ENCODE data around the gene MYH6. TPM values are rescaled to one million over a fixed set of nuclear protein-coding genes. Genes with fewer than 3 reads are reported as not detected.
A peak's percentile ranks its signal among the peaks of the same experiment; 100 is the strongest.
"Not testable (repeated sequence)": the region's sequence is repeated elsewhere in the genome, so short reads cannot be mapped to it uniquely, and the experiment has no call there.

MYH6 gene
- total RNA-seq, 1 donor from 2014 or later, result 4,934 TPM

GRCh38 chr14:23418021-23418420 lies 9.9 kb upstream of the MYH6 start:
- intact Hi-C loops (cut with DNase I), result no loop called here
- DNase-seq, result no peak
- ATAC-seq (ENCODE audit: poor library complexity), result no peak

GRCh38 chr14:23417269-23417668 lies 9.2 kb upstream of the MYH6 start:
- ATAC-seq (ENCODE audit: poor library complexity); intact Hi-C loops (cut with DNase I); DNase-seq: not testable (repeated sequence)

GRCh38 chr14:23416801-23417200 lies 8.7 kb upstream of the MYH6 start:
- ATAC-seq (ENCODE audit: poor library complexity) (no peak), DNase-seq (no peak)
- intact Hi-C loops (cut with DNase I), result no loop called here

GRCh38 chr14:23415821-23416778 lies 8.0 kb upstream of the MYH6 start:
- DNase-seq (peak; percentile 40), ATAC-seq (ENCODE audit: poor library complexity) (no peak)
- intact Hi-C loops (cut with DNase I), result no loop called here

GRCh38 chr14:23414906-23415820 lies 7.1 kb upstream of the MYH6 start:
- no peak for ATAC-seq (ENCODE audit: poor library complexity)
- DNase-seq, result peak; percentile 39
- intact Hi-C loops (cut with DNase I), result no loop called here

GRCh38 chr14:23414254-23414653 lies 6.2 kb upstream of the MYH6 start:
- DNase-seq (no peak), ATAC-seq (ENCODE audit: poor library complexity) (no peak)
- intact Hi-C loops (cut with DNase I), result no loop called here

GRCh38 chr14:23413681-23414080 lies 5.6 kb upstream of the MYH6 start:
- peak; percentile 41 for DNase-seq

GRCh38 chr14:23411563-23412525 lies 3.8 kb upstream of the MYH6 start:
- peak; percentile 0 for ATAC-seq (ENCODE audit: poor library complexity)
- intact Hi-C loops (cut with DNase I), result no loop called here

More at GRCh38 chr14:23413681-23414080, 5.6 kb upstream of the MYH6 start:
- intact Hi-C loops (cut with DNase I), result no loop called here
- ATAC-seq (ENCODE audit: poor library complexity), result no peak

GRCh38 chr14:23409966-23410635 lies 2.0 kb upstream of the MYH6 start:
- peak; percentile 38 for ATAC-seq (ENCODE audit: poor library complexity)
- DNase-seq, result peak; percentile 82
- intact Hi-C loops (cut with DNase I), result no loop called here

More at GRCh38 chr14:23411563-23412525, 3.8 kb upstream of the MYH6 start:
- peak; percentile 48 for DNase-seq

GRCh38 chr14:23409475-23409874 lies 1.4 kb upstream of the MYH6 start:
- intact Hi-C loops (cut with DNase I), result no loop called here
- ATAC-seq (ENCODE audit: poor library complexity), result peak; percentile 19
- DNase-seq, result peak; percentile 55

GRCh38 chr14:23408307-23408630 lies 196 bp upstream of the MYH6 start:
- DNase-seq (peak; percentile 44), ATAC-seq (ENCODE audit: poor library complexity) (peak; percentile 5)
- intact Hi-C loops (cut with DNase I), result no loop called here

GRCh38 chr14:23406725-23407355 lies 1.2 kb downstream of the MYH6 start:
- no peak for ATAC-seq (ENCODE audit: poor library complexity)
- intact Hi-C loops (cut with DNase I), result no loop called here

GRCh38 chr14:23406244-23406643 lies 1.8 kb downstream of the MYH6 start:
- ATAC-seq (ENCODE audit: poor library complexity) (no peak), DNase-seq (peak; percentile 14)
- intact Hi-C loops (cut with DNase I), result no loop called here

More at GRCh38 chr14:23406725-23407355, 1.2 kb downstream of the MYH6 start:
- peak; percentile 42 for DNase-seq

- peak; percentile 27 for DNase-seq
- no peak for ATAC-seq (ENCODE audit: poor library complexity)
- intact Hi-C loops (cut with DNase I), result no loop called here
Measured at GRCh38 chr14:23405516-23406025, 2.5 kb downstream of the MYH6 start.

- DNase-seq (peak; percentile 43), ATAC-seq (ENCODE audit: poor library complexity) (no peak)
- intact Hi-C loops (cut with DNase I), result no loop called here
Measured at GRCh38 chr14:23405096-23405495, 3.0 kb downstream of the MYH6 start.

GRCh38 chr14:23404331-23404900 lies 3.7 kb downstream of the MYH6 start:
- intact Hi-C loops (cut with DNase I), result no loop called here

GRCh38 chr14:23403908-23404307 lies 4.2 kb downstream of the MYH6 start:
- intact Hi-C loops (cut with DNase I), result no loop called here
- no peak for DNase-seq
- ATAC-seq (ENCODE audit: poor library complexity), result no peak

More at GRCh38 chr14:23404331-23404900, 3.7 kb downstream of the MYH6 start:
- ATAC-seq (ENCODE audit: poor library complexity) (no peak), DNase-seq (peak; percentile 38)

Data from Right ventricle myocardium superior (tissue), 1 donor.